HG02981 (cell line): ENCODE measurements around the gene CRYZL1.
"Not testable (repeated sequence)": the region's sequence is repeated elsewhere in the genome, so short reads cannot be mapped to it uniquely, and the experiment has no call there.

Experiments used
- ATAC-seq: cut with Tn5 transposase; IDR thresholded peaks from one replicate; pipeline ENCODE4 v1.9.1; 2021; ENCODE audit warnings: mild to moderate bottlenecking, moderate library complexity; ENCODE audit not compliant: unreplicated experiment

CRYZL1 gene

DNA sequence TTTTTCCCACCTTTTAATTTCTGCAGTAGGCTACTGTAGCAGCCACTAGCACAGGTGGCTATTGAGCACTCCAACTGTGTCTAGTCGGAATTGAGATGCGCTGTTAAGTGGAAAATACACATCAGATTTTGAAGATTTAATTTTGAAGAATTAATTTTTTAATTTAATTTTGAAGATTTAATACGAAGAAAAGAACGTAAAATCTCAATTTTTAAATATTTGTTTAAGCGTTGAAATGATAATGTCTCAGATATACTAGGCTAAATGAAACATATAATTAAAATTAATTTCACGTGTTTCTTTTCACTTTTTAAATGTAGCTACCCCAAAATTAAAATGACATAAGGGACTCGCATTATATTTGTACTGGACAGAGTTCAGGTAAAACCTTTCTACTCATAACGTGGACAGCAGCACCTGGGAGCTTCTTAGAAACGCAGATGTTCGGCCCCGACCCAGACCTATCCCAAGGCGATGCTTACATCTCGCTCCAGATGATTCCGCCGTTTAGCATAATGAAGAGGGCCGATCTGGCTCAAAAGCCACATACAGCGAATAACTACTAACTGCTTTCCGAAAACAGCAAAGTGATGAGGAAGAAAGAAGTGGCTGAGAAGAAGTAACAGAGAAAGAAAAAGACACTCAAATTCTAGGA is 717 bp downstream of the CRYZL1 start:
- ATAC-seq: no peak

DNA sequence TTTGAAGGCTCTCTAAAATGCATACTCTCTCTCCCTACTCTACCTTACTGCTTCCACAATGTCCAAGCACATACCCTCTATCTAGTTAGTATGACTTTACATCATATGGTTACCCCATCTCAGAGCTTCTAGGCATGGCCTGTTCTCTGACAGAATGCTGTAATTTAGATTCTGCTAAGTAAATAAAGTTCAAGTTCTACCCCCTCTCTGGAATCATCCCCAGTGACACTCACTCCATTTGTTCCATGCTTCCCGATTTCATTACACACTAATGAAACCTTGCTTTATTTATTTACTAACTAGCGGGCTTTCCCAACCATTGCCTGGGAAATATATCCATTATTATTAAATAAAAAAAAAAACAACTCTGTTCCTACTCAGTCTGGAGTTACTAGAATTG is 7.3 kb downstream of the CRYZL1 start:
- no peak for ATAC-seq

DNA sequence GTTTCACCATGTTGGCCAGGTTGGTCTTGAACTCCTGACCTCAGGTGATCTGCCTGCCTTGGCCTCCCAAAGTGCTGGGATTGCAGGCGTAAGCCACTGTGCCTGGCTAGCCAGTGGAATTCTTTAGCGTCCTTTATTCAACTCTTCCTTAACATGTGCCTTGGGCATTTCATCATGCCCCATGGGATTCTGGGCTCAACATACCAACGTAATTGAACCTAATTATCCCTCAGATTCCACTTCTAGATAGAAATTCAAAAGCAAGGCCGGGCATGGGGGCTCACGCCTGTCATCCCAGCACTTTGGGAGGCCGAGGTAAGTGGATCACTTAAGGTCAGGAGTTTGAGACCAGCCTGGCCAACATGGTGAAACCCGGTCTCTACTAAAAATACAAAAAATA is 15.4 kb downstream of the CRYZL1 start:
- not testable (repeated sequence) for ATAC-seq

DNA sequence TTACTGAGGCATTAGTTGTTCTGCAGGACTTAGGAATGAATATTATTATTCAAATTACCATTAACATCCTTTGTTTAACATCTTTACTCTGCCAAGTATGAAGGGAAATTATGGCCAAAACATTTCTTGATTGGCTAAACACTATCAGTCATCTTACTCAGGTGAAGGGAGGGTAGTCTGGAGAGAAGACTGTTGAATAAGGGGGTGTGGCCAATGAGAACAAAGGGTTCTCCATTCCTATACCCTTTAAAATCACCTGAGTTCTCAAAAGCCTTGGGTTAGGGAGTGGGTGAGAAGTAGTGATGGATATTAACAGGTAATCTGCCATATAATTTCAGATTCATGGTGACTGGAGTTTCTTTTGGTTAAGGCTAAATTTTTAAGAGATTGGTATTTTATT is 19.3 kb downstream of the CRYZL1 start:
- no peak for ATAC-seq

DNA sequence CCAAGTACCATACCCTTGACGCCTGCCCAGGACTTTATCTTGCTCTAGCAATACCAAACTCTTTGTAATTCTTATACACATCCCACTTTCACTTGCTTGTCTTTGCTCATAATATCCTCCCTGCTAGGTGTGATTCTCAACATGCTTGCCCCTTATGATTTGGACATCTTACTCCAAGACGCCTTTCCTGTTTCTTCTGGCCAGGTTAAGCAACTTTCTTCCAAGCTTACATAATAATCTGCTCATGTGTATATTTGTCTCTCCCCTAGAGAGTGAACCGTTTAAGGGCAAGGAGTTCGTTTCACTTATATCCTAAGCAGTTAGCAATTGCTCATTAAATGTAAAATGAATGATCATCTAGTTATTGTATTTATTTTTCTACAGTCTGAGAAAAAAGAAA is 21.8 kb downstream of the CRYZL1 start:
- no peak for ATAC-seq

DNA sequence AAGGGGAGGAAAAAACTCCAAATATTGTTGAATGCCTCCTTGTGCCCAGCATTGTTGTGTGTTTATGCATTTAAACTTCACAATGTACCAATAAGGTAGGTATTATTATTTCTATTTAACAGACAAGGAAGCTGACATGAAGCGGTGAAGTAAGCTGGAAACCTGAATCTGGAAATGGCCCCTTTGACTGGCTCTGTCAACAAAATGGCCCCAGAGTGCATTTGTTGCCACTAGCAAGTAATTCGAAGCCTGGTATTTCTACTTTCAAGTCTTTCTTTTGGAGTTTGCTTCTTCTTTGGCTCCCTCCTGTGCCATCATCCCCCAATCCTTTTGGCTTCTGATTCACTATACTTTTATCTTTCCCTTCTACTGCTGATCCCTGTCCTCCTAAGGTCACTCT is 23.1 kb downstream of the CRYZL1 start:
- ATAC-seq: no peak

DNA sequence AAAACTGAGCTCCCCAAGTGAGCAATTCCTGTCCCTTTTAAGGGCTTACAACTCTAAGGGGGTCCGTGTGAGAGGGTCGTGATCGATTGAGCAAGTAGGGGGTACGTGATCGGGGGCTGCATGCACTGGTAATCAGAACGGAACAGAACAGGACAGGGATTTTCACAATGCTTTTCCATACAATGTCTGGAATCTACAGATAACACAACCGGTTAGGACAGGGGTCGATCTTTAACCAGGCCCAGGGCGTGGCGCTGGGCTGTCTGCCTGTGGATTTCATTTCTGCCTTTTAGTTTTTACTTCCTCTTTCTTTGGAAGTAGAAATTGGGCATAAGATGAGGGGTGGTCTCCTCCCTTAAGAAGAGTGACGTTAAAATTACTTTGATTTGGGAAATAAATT is 24.0 kb downstream of the CRYZL1 start:
- ATAC-seq: not testable (repeated sequence)

DNA sequence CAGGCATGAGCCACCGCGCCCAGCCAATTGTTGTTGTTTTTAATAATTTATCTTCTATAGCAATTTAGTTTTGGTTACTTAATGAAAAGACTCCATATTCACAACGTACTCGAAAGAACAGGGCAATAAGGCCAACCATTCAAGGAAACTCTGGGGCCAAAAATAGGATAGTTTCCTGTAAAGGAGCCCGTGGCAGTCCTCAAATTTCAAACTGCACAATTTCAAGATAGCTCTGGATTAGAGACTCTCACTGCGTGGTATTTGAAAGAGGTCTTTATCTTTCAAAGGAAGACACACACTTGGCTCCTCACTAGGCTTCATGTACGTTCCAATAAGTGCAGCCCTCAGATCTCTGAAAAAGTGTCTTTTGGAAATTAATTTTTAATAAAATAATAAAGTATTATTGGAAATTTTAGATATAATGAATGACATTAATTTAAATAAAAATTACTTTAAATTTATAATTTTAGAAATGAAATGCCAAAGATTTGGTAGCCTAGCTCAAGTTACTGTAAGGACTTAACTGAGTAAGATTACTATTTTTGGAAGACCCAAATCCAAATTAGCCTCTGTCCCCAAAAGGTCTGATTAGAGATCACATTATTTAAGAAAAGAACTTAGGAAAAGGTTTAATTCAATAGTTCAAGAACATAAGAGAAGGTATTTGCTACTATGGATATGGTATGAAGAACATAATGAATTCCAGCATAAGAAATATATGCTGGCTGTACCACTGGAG is 30.4 kb downstream of the CRYZL1 start:
- ATAC-seq: no peak

DNA sequence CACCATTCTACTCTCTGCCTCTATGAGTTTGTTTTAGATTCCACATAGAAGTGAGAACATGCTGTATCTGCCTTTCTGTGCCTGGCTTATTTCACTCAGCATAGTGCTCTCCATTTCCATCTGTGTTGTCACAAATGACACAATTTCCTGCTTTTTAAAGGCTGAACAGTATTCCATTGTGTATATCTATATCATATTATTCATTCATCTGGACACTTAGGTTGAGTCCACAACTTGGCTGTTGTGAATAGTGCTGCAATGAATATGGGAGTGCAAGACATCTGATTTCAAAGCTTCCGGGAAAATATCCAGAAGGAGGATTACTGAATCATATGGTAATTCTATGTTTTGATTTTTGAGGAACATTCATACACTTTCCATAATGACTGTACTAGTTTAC is 33.0 kb downstream of the CRYZL1 start:
- ATAC-seq: no peak

DNA sequence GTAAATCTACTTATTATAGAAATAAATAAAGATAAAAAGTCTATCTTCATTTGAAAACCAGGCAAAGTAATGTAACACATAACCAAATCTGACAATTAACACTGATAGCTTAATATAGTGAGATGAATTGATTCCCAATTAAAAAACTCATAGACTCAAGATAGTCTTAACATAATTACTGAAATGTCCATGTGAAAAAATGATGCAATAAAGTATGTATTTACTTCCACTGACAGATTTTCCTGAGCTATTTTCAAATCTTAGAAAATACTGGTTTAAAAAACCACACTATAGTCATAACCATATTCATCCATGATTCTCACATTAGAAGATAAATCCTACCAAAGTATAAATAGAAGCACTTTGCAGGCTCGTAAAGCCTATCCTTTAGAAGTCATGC is 43.5 kb downstream of the CRYZL1 start:
- ATAC-seq: no peak

DNA sequence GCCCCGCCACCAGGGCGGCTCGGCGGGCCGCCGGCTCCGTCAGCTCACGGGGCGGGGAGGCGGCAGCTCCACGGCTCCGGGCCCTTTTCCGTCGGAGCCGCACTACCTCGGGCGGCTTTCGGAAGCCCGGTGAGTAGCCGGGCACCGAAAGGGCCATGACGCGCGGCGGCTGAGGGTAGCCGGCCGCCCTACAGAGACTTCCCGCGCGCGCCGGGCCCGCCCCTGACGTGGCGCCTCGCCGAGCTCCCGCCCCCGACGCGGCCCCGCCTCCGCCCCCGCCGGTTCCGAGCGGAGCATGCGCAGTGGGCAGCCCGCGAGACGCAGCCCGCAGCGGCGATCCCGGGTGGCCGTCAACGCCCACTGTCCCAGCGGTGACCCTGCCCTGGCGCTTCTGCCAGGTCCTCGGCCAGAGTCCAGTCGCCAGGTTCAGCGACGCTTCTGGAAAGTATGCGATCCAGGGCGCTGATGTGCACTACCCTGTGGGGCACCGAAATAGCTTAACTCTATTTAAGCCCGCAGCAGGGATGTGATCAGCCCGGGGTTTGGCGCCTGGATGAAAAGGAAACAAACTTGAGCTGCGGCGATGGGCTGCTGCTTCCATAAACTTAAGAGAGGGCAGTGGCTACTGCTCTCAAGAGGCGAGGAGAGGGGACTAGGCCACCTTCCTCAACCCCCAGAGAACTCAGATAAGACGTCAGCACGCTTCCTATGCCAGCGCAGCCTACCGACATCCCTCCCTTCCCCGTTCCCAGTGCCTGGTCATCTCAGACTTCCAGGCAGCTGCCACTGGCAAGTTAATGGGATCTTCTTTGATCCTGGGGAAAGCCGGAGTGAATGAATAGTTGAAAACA is 52.8 kb downstream of the CRYZL1 start, which contains the start of gene DONSON:
Gene DONSON (minus strand): TSS at position 200 of the 851 bp plus-strand sequence. CDS start 43 bp downstream, at position 157.
- peak; percentile 85 for ATAC-seq

DNA sequence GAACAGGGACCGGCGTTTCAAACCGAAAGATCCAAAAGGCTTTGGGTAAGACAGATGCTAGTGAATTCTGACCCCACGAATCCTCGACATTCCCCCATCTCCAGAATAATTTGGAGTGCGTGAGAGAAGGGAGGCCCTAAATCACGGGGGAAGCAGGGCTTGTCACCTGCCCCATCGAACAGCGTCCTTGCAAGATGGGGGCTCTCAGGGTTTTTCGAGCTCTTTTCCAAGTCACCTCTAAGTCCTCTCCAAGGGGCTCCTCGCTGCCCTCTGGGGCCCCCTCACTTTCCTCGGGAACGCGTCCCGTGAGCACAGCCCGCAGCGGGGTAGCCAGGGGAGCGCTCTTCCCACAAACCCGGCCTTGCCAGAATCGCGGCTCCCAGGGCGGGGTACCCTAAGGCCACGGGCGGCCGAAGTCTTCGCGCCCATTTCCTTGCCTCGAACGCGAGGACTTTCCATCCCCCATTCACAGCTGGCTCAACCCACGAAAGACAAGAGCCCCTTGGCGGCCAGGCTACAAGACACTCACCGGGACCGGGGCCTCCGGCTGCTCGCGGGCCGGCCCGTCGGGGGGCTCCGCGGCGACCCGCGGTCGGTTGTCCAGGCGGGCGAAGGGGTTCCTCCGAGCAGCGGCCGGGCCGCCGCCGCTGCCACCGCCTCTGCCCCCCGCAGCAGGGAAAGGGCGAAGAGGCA is 53.6 kb downstream of the CRYZL1 start:
- ATAC-seq: peak; percentile 28

DNA sequence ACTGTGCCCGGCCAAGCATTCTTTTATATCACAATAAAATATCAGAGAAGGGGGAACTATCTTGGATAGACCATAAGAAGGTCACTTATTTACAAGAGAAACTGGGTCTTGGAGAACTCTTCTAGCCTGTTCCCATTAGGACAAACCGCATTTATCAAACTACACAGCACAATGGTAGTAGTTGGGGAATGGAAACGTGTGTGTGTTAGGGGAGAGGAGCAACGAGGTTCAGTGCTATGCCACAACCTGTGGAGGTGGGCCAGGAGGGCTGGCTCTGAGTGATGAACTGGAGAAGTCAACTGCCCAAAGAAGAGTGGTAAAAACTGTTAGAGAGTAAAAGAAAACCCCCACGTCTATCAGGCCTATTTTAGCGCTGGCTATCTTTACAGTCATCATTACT is 54.6 kb downstream of the CRYZL1 start:
- ATAC-seq: no peak

DNA sequence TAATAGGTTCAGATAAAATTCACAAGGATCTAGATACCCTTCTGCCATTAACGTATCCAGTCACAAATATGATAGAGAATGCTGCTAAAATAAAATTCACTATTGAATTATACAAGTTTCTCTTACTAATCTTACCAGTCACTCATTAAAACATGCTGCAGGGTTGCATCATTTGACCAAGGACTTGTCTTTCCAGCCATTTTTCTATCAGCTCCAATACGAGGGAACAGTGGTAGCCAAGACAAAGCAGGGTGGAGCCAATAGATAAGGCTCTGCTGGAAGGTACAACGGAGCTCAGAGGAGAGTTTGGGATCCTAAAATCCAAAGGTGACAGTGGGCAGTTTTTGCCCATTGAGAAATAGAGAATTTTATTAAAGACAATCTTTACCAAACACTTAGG is 57.1 kb downstream of the CRYZL1 start:
- no peak for ATAC-seq

DNA sequence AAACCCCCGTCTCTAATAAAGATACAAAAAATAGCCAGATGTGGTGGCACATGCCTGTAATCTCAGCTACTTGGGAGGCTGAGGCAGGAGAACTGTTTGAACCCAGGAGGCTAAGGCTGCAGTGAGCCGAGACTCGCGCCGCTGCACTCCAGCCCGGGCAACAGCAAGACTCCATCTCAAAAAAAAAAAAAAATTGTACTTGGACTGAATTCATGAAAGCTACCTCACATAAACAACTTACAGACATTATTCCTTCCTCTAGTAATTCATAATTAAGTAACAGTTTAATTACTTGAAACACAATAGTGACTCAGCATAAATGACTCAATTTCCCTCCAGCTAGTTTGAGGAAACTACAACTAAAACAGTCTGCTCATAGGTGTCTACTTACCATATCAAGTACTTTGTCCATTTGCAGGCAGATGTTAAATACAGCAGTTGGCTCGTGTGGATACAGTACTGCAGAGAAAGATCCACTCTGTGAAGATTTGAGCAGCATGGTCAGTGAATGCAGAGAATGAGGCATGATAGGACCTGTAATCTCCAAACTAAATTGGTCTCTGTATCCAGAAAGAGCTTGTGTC is 62.5 kb downstream of the CRYZL1 start:
- ATAC-seq: no peak

DNA sequence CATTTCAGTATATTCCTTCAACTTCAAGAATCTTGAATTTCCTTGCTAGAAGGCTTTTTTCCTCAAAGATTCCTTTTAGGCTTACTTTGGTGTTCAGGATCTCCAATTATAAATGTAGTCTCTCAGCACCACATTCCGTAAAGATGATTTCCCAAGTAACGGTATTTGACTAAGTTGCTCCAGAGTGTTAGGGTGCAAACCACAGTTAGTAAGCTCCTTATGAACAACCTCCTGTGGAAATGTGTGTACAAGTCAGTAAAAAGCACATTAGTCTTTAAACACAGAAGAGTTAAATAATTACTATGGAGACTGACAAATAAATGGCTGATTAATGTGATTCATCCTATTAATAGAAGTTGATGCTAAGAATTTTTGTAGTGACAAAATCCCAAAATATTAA is 63.3 kb downstream of the CRYZL1 start:
- no peak for ATAC-seq

DNA sequence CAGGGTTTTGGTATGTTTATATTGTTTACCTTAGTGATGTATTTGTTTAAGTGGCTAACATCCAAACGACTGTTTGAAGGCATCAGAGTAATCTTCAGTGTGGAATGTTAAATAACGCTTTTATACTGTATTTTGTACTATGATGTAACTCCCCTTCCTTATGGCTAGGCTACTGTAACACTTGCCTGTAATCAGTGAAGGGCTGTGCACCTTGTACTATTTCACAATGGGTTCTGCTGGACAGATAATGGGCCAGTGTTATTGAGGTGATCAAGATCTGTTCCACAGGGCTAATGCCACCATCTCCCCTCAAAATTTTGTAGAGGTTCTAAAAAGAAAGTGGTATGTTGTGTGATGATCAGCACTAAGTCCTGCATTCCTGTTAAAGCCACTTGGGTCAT is 64.8 kb downstream of the CRYZL1 start:
- not testable (repeated sequence) for ATAC-seq

DNA sequence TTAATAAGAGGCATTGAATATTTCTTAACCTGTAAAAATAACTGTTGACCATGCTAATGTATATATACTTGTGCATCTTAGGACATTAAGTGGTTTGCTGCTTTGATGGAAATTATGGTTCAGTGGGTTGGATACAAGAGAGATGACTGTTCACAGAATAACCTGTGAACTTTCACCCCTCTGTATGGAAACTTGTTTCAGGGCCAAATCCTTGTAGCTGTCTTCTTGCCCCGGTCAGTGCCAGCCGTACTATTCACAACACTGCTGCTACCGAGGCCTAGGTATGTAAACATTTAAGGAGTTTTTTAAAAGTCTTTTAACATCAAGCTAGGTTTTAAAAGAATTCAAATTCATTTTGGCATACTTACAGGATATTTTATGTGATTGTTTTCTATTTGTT is 69.2 kb downstream of the CRYZL1 start:
- ATAC-seq: no peak

DNA sequence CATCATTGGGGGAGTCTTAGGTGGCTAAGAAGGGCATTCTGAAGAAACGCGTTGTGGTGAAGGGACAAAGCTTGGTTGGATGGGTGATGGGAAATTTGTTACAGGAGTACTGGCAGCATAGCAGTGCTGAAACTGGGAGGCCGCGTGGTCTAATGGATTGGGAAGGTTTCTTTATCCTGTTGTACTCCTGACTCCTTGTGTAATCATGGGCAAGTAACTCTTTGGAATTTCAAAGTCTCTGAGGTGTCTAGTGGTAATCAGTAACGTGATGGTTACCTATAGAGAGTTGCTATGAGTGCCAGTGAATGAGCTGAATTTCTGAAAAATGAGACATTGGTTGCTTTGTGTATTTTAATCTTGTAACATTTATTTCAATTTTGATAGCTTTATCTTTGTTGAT is 71.5 kb downstream of the CRYZL1 start:
- ATAC-seq: no peak

DNA sequence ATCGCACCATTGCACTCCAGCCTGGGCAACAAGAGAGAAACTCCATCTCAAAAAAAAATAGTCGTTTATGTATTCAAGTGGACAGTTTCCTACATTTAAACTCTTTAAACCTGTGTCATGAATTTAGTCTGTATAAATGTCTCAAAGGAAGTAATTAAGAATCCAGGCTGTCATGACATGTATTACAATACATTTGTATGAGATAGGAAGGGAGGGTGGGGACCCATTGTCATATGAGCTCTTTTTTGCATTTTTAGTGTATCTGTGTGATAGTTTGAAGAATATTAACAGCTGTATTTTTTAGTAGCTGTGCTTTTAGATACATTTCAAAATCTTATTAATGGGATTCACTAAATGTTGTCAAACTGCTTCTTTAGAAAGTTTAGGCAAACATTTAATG is 73.1 kb downstream of the CRYZL1 start:
- ATAC-seq: no peak

DNA sequence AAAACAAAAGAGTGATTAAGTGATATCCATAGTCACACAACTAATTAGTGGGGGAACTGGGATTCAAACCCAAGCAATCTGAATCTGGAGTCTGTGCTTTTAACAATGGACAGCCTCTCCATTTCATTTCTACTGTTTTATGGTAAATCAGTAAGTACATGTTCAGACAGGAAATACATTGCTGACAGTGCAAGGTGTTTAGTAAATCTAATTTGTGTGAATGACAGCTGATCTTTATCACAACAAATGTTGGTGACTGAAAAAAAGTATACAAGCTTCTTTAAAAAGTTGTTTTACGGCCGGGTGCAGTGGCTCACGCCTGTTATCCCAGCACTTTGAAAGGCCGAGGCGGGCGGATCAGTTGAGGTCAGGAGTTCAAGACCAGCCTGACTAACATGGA is 73.6 kb downstream of the CRYZL1 start:
- ATAC-seq: no peak
